CD4-positive, alpha-beta T cell treated with Interleukin-2 at 100 ng/mL for 4 hours (primary cell): ENCODE results near the gene PCDHGA6.

Experiments
- DNase-seq: peaks from one replicate; pipeline ENCODE4 v3.0.0-alpha.2; 2020; ENCODE audit warnings: low spot score

The PCDHGA6 gene

GRCh38 chr5:141421489-141421855, 47.8 kb downstream of the PCDHGA6 start:
- no peak for DNase-seq

GRCh38 chr5:141422742-141423291, 49.1 kb downstream of the PCDHGA6 start:
- DNase-seq: no peak

GRCh38 chr5:141427783-141428426, 54.2 kb downstream of the PCDHGA6 start:
- no peak for DNase-seq
